ENCODE measurements around the gene CYP8B1. TPM values are rescaled to one million over a fixed set of nuclear protein-coding genes. Genes with fewer than 3 reads are reported as not detected.

Gene CYP8B1
- total and polyA plus RNA-seq, 9 of the 15 experiments (the other 6 are each of a cell fraction or from before 2014, with no cell fraction given) = 0.04 TPM; not detected in 8

- TF ChIP-seq JUND (IDR thresholded peaks at IDR 0.05; ENCODE audit: borderline replicate concordance, low read depth, low read length) (peak; percentile 25; the same call in 1 of the 2 replicates), JUND (tag; IDR thresholded peaks at IDR 0.05; ENCODE audit: borderline replicate concordance, low read depth, low read length) (no peak; the same call in 2 of the 3 replicates), ZNF395 (CRISPR knock-in tag; IDR thresholded peaks at IDR 0.05) (no peak), ELK1 (CRISPR knock-in tag; IDR thresholded peaks at IDR 0.05) (no peak), ATF3 (IDR thresholded peaks at IDR 0.05) (no peak), ATF3 (CRISPR knock-in tag; conservative IDR thresholded peaks at IDR 0.05) (no peak), ATF1 (CRISPR knock-in tag; IDR thresholded peaks at IDR 0.05) (no peak), ATF1 (tag; IDR thresholded peaks at IDR 0.05) (peak; percentile 47; the same call in 1 of the 2 replicates), MTF1 (CRISPR knock-in tag; IDR thresholded peaks at IDR 0.05; ENCODE audit: borderline replicate concordance) (no peak), CTCFL (IDR thresholded peaks at IDR 0.05; ENCODE audit: borderline replicate concordance, insufficient read depth, low read depth, low read length, poor library complexity, severe bottlenecking) (peak; percentile 22), MEIS2 (IDR thresholded peaks at IDR 0.05; ENCODE audit: partially characterized antibody) (no peak), DNMT1 (IDR thresholded peaks at IDR 0.05) (no peak), CC2D1A (IDR thresholded peaks at IDR 0.05) (peak; percentile 58; the same call in 1 of the 2 replicates), ZBTB5 (IDR thresholded peaks at IDR 0.05) (no peak), DMBX1 (CRISPR knock-in tag; IDR thresholded peaks at IDR 0.05; ENCODE audit: borderline replicate concordance) (no peak), ZNF3 (CRISPR knock-in tag; IDR thresholded peaks at IDR 0.05) (no peak), HINFP (tag; conservative IDR thresholded peaks at IDR 0.05; ENCODE audit: low read depth) (no peak), TOE1 (IDR thresholded peaks at IDR 0.05; ENCODE audit: borderline replicate concordance) (no peak), TOE1 (CRISPR knock-in tag; IDR thresholded peaks at IDR 0.05; ENCODE audit: borderline replicate concordance, low read depth) (no peak), BMI1 (IDR thresholded peaks at IDR 0.05; ENCODE audit: low read length) (peak; percentile 35; the same call in 1 of the 2 replicates)
Measured at GRCh38 chr3:42831321-42831713, 44.4 kb downstream of the CYP8B1 start (continued).

All from K562 (cell line).